GM23248 (cell line): ENCODE data around the gene TMEM164.

Experiments
- EZH2 ChIP-seq: fragments of 200-600 bp; sonication (generic); IDR thresholded peaks from 2 replicates; pipeline ENCODE4 v1.6.1; 2018; ENCODE audit warnings: antibody characterized with exemption, mild to moderate bottlenecking; ENCODE audit not compliant: insufficient read depth, poor library complexity, severe bottlenecking
- EZH2phosphoT487 ChIP-seq: fragments of 200-600 bp; sonication (generic); IDR thresholded peaks from 2 replicates; pipeline ENCODE4 v1.6.1; 2018; ENCODE audit warnings: antibody characterized with exemption, moderate library complexity, mild to moderate bottlenecking, low read depth; ENCODE audit not compliant: insufficient read depth

GRCh38 chrX:110012818-110013485, 10.0 kb downstream of the TMEM164 start:
- TF ChIP-seq EZH2 (no peak), EZH2phosphoT487 (no peak)
